Skeletal muscle satellite cell (primary cell): ENCODE measurements around the gene KLRC1.
"Not testable (repeated sequence)": the region's sequence is repeated elsewhere in the genome, so short reads cannot be mapped to it uniquely, and the experiment has no call there.

Source experiments
- H3K27me3 ChIP-seq: 2 replicates; pipeline ENCODE4 v1.7.0; 2013; ENCODE audit warnings: low read length; ENCODE audit not compliant: control insufficient read depth, insufficient read depth
- H3K36me3 ChIP-seq: 2 replicates; pipeline ENCODE4 v1.7.0; 2013; ENCODE audit warnings: mild to moderate bottlenecking, control low read depth, low read length; ENCODE audit not compliant: insufficient read depth
- H3K4me1 ChIP-seq: 2 replicates; pipeline ENCODE4 v1.7.0; 2013; ENCODE audit warnings: low read length; ENCODE audit not compliant: control insufficient read depth, insufficient read depth
- H3K4me2 ChIP-seq: 2 replicates; pipeline ENCODE4 v1.7.0; 2013; ENCODE audit warnings: mild to moderate bottlenecking, low read length
- H3K4me3 ChIP-seq: 2 replicates; pipeline ENCODE4 v1.7.0; 2013; ENCODE audit warnings: low read length
- H3K9ac ChIP-seq: 2 replicates; pipeline ENCODE4 v1.7.0; 2013; ENCODE audit warnings: mild to moderate bottlenecking, low read depth, low read length, moderate library complexity
- H3K9me3 ChIP-seq: replicated peaks from 2 replicates; pipeline ENCODE4 v1.7.0; 2013; ENCODE audit warnings: mild to moderate bottlenecking, control low read depth, low read length

KLRC1 gene

DNA sequence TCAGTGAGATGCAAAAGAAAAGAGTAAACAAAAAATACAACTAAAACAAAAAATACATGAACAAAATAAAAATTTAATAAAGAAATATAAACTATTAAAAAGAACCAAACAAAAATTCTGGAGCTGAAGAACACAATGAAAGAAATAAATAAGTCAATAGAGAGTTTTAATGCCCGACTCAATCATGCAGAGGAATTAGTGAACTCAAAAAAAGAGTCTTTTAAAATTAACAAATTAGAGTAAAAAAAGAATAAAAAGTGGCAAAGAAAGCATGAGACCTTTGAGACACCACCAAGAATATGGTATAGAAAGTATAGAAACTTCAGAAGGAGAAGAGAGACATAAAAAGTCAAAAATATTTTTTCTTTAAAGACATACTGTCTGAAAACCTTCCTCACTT, 2.6 kb upstream of the KLRC1 start:
- H3K36me3 ChIP-seq = no peaks in the 10 kb centered on the region
- H3K9ac ChIP-seq = no peak overlapping the region
- peaks cover 3% of the 10 kb centered on the region for H3K9me3 ChIP-seq
- no peak overlapping the region for H3K4me3 ChIP-seq
- no peaks in the 10 kb centered on the region for H3K27me3 ChIP-seq
- H3K4me1 ChIP-seq = peaks cover 6% of the 10 kb centered on the region
- no peak overlapping the region for H3K4me2 ChIP-seq

DNA sequence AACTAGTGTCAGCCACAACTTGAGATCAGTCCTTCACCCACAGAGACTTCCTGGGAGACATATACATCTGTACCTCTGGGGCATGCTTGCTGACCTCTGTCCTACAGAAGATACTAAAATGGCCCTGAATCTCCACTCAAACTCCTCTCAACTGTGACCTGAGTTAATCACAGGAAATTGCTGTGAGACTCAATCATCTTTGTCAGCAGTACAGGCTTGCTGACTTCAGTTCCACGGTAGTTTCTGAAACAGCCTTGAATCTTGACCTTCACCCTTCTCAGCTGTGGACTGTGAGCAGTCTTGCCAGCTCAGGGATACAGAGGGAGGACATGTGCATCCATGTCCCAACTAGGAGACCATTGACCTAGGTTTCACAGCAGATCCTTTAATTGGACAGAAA, 1.4 kb upstream of the KLRC1 start:
- Histone ChIP-seq H3K9ac (no peak overlapping the region), H3K4me2 (no peak overlapping the region), H3K36me3 (no peaks in the 10 kb centered on the region), H3K27me3 (no peaks in the 10 kb centered on the region), H3K4me3 (no peak overlapping the region), H3K9me3 (peaks cover 3% of the 10 kb centered on the region), H3K4me1 (peaks cover 6% of the 10 kb centered on the region)

DNA sequence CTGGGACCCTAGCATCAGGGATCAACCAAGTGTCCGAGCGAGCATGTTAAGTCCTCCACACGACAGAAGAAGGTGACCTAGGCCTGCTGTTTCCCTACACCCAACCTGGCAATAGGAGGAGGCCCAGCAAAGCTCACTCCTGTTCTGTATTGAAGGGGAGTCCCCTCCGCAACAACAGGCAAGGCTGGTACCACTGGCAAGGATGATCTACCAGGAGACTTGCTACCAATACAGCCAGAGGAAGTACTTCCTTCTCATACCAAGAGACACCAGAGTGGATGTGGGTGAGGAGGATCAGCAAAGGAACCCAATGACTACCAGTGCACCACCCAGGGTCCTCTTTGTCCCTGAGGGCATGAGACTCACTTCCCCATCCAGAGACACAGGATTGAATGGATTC, 4.9 kb downstream of the KLRC1 start:
- Histone ChIP-seq H3K4me1 (no peaks in the 10 kb centered on the region), H3K9me3 (no peaks in the 10 kb centered on the region), H3K4me3 (no peak overlapping the region), H3K27me3 (no peaks in the 10 kb centered on the region), H3K4me2 (no peak overlapping the region), H3K9ac (no peak overlapping the region), H3K36me3 (no peaks in the 10 kb centered on the region)

DNA sequence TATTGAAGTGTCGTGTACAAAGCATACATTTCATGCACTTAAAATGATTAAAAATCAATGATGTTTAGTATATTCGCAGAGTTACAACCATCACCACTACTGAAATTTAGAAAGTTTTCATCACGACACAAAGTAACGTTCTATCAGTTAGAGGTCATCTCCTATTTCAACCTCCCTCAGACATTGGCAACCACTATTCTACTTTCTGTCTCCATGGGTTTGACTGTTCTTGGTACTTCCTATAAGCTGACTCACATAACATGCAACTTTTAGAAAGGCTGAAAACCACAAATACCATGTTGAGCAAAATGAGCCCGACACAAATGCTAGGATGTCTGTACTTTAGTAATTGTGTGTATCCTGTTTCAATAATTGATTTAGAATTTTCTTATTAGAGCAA, 7.1 kb downstream of the KLRC1 start:
- not testable (repeated sequence) for H3K9me3 ChIP-seq, H3K4me2 ChIP-seq, H3K4me1 ChIP-seq, H3K4me3 ChIP-seq, H3K9ac ChIP-seq, H3K36me3 ChIP-seq, H3K27me3 ChIP-seq

DNA sequence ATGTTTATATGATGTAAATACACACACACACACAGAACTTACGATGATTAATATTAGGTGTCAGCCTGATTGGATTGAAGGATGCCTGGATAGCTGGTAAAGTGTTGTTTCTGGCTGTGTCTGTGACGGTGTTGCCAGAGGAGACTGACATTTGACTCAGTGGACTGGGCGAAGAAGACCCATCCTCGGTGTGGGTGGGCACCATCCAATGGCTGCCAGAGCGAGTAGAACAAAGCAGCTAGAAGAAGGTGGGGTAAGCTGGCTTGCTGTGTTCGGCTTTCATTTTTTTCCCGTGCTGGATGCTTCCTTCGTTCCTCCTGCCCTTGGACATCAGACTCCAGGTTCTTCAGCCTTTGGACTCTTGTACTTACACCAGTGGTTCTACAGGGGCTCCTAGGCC, 12.0 kb downstream of the KLRC1 start:
- H3K36me3 ChIP-seq, H3K9me3 ChIP-seq, H3K4me2 ChIP-seq, H3K4me3 ChIP-seq, H3K27me3 ChIP-seq, H3K4me1 ChIP-seq, H3K9ac ChIP-seq: not testable (repeated sequence)

DNA sequence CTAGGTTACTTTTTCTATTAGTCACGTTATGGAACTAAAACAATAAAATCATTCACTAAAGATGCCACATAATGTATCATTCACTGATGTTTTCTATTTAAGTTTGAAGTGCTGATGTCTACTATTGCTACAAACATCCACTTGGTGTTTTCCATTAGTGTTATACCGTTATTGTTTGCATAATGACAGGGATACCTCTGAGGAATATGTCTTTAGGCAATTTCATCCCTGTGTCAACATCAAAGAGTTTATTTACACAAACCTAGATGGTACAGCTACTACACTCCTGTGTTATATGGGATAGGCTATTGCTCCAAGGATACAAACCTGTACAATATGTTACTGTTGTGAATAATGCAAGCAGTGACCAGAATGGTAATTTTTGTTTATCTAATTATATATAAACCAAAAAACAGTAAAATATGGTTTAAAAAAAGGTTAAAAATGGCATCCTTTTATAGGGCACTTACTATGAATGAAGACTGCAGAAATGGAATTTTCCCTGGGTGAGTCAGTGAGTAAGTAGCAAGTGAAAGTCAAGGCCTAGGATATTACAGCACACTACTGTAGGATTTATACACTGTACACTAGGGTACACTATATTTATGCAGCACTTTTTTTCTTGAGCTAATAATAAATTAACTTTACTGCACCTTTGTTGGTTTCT, 13.4 kb downstream of the KLRC1 start:
- H3K27me3 ChIP-seq, H3K9me3 ChIP-seq, H3K4me1 ChIP-seq, H3K36me3 ChIP-seq, H3K4me2 ChIP-seq, H3K4me3 ChIP-seq, H3K9ac ChIP-seq: not testable (repeated sequence)

DNA sequence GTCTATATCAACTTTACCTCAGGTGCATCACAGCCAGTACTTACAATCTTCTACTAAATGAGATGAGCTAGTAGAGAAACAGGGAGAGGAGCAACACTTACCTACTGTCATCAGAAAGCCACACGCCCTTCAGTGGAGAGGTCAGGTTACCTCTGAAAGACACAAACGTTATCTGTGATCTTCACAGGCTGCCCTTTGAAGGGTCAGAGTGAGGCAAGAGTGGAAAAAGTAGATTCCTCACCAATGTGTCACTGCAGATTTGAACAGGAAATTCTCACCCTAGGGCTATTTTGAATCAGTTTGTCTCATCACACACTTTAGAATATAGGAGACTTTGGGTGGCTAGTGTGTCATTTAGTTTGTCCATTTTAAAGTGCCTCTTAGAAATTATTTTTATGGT, 15.6 kb downstream of the KLRC1 start:
- H3K9ac ChIP-seq, H3K4me1 ChIP-seq, H3K4me2 ChIP-seq, H3K27me3 ChIP-seq, H3K4me3 ChIP-seq, H3K36me3 ChIP-seq, H3K9me3 ChIP-seq: not testable (repeated sequence)

DNA sequence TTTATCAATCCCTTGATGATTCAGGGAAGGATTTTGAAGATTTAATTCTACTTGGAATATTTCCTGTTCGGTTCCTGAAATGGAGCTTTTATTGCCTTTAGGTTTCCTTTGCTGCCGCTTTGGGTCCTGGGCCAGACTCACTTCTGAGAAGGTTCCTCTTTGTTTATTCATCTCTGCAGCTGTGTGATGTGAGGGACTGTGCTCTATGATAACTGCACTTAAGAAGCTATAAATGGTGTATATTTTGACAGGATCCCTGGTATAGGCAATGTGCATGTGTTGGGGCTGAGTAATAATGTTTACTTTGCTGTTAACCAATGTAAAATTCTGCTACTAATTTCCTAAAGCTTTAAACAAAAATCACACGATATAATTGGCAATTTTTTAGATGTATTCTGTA, 17.4 kb downstream of the KLRC1 start, which contains the start of gene KLRC2:
Gene KLRC2 (minus strand): TSS at position 195 of the 400 bp plus-strand sequence. CDS start 24 bp downstream, at position 171.
- H3K9ac ChIP-seq, H3K4me3 ChIP-seq, H3K9me3 ChIP-seq, H3K4me1 ChIP-seq, H3K36me3 ChIP-seq, H3K27me3 ChIP-seq: not testable (repeated sequence)
- peak within 1 kb of the TSS; percentile 25 for H3K4me2 ChIP-seq

DNA sequence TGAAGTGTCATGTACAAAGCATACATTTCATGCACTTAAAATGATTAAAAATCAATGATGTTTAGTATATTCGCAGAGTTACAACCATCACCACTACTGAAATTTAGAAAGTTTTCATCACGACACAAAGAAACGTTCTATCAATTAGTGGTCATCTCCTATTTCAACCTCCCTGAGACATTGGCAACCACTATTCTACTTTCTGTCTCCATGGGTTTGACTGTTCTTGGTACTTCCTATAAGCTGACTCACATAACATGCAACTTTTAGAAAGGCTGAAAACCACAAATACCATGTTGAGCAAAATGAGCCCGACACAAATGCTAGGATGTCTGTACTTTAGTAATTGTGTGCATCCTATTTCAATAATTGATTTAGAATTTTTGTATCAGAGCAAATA, 22.6 kb downstream of the KLRC1 start:
- not testable (repeated sequence) for H3K4me2 ChIP-seq, H3K4me3 ChIP-seq, H3K9me3 ChIP-seq, H3K36me3 ChIP-seq, H3K27me3 ChIP-seq, H3K4me1 ChIP-seq, H3K9ac ChIP-seq

DNA sequence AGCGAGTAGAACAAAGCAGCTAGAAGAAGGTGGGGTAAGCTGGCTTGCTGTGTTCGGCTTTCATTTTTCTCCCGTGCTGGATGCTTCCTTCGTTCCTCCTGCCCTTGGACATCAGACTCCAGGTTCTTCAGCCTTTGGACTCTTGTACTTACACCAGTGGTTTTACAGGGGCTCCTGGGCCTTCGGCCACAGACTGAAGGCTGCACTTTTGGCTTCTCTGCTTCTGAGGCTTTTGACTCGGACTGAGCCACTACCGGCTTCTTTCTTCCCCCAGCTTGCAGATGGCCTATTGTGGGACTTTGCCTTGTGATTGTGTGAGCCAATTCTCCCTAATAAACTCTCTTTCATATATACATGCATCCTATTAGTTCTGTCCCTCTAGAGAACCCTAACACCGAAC, 27.2 kb downstream of the KLRC1 start:
- H3K9me3 ChIP-seq, H3K4me2 ChIP-seq, H3K27me3 ChIP-seq, H3K4me1 ChIP-seq, H3K36me3 ChIP-seq, H3K9ac ChIP-seq, H3K4me3 ChIP-seq: not testable (repeated sequence)

DNA sequence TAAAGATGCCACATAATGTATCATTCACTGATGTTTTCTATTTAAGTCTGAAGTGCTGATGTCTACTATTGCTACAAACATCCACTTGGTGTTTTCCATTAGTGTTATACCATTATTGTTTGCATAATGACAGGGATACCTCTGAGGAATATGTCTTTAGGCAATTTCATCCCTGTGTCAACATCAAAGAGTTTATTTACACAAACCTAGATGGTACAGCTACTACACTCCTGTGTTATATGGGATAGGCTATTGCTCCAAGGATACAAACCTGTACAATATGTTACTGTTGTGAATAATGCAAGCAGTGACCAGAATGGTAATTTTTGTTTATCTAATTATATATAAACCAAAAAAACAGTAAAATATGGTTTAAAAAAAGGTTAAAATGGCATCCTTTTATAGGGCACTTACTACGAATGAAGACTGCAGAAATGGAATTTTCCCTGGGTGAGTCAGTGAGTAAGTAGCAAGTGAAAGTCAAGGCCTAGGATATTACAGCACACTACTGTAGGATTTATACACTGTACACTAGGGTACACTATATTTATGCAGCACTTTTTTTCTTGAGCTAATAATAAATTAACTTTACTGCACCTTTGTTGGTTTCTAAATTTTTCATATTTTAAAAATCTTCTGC, 28.8 kb downstream of the KLRC1 start:
- not testable (repeated sequence) for H3K9ac ChIP-seq, H3K4me3 ChIP-seq, H3K4me2 ChIP-seq, H3K27me3 ChIP-seq, H3K36me3 ChIP-seq, H3K4me1 ChIP-seq, H3K9me3 ChIP-seq

DNA sequence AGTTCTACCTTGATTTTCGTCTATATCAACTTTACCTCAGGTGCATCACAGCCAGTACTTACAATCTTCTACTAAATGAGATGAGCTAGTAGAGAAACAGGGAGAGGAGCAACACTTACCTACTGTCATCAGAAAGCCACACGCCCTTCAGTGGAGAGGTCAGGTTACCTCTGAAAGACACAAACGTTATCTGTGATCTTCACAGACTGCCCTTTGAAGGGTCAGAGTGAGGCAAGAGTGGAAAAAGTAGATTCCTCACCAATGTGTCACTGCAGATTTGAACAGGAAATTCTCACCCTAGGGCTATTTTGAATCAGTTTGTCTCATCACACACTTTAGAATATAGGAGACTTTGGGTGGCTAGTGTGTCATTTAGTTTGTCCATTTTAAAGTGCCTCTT, 31.0 kb downstream of the KLRC1 start:
- not testable (repeated sequence) for H3K4me1 ChIP-seq, H3K4me2 ChIP-seq, H3K36me3 ChIP-seq, H3K9me3 ChIP-seq, H3K9ac ChIP-seq, H3K4me3 ChIP-seq, H3K27me3 ChIP-seq
